SK-N-SH (cell line): ENCODE data around the gene ACIN1. TPM values are rescaled to one million over a fixed set of nuclear protein-coding genes. Genes with fewer than 3 reads are reported as not detected.

Source experiments
- CTCF ChIA-PET: fragments of 300-600, 350-600 bp; formaldehyde crosslinking; extraction: SDS; loops from one replicate; lab custom pipeline; 2021; lab: Yijun Ruan, JAX
- POLR2A ChIA-PET: fragments of 350-600 bp; sonication (Branson Sonifier 250); formaldehyde crosslinking; extraction: SDS; loops from one replicate; lab custom pipeline; 2020; ENCODE audit warnings: antibody characterized with exemption, inconsistent platforms; lab: Yijun Ruan, JAX
- DNase-seq: peaks from one replicate; pipeline ENCODE4 v3.0.0; 2012
- H2AFZ ChIP-seq: fragments of 200-600 bp; sonication (generic); 2 replicates; pipeline ENCODE4 v1.8.1; 2016; ENCODE audit warnings: antibody characterized with exemption, mild to moderate bottlenecking, low read depth
- H3F3A ChIP-seq: fragments of 200-600 bp; sonication (generic); replicated peaks from 2 replicates; pipeline ENCODE3; 2016; ENCODE audit warnings: antibody characterized with exemption, mild to moderate bottlenecking; ENCODE audit not compliant: insufficient read depth
- H3K27ac ChIP-seq, 2 experiments: fragments of 200-500 bp in 1 of 2; fragments of 200-600 bp in 1 of 2; sonication (Bioruptor generic) in 1 of 2; sonication (generic), shearing (Covaris generic) in 1 of 2; 2 replicates each; pipeline versions ENCODE4 v1.5.1 to v1.6.1; 2014 to 2016; ENCODE audit warnings: low read depth in 2 of 2, inconsistent platforms in 1 of 2, low read length in 1 of 2, mild to moderate bottlenecking in 1 of 2, mixed read lengths in 1 of 2
- H3K27me3 ChIP-seq: fragments of 200-600 bp; sonication (generic), shearing (Covaris generic); 2 replicates; pipeline ENCODE4 v1.6.1; 2016; ENCODE audit warnings: mixed run types; ENCODE audit not compliant: insufficient read depth
- H3K36me3 ChIP-seq, 2 experiments: fragments of 200-500 bp in 1 of 2; fragments of 200-600 bp in 1 of 2; sonication (Bioruptor generic) in 1 of 2; sonication (generic) in 1 of 2; replicated peaks in 1 of 2; 2 replicates each; pipeline versions ENCODE3 to v1.5.1; 2014 to 2016; ENCODE audit warnings: low read length in 1 of 2, mild to moderate bottlenecking in 1 of 2; ENCODE audit not compliant: insufficient read depth in 2 of 2, control insufficient read depth in 1 of 2
- H3K4me1 ChIP-seq, 2 experiments: fragments of 200-500 bp in 1 of 2; fragments of 200-600 bp in 1 of 2; sonication (Bioruptor generic) in 1 of 2; sonication (generic), shearing (Covaris generic) in 1 of 2; 2 replicates each; pipeline versions ENCODE4 v1.5.1 to v1.6.1; 2014 to 2016; ENCODE audit warnings: low read depth in 1 of 2, low read length in 1 of 2, mixed run types in 1 of 2; ENCODE audit not compliant: insufficient read depth in 2 of 2, control insufficient read depth in 1 of 2
- H3K4me2 ChIP-seq: fragments of 200-600 bp; sonication (generic), shearing (Covaris generic); 2 replicates; pipeline ENCODE4 v1.6.1; 2017; ENCODE audit warnings: mixed run types
- H3K4me3 ChIP-seq, 2 experiments: fragments of 200-500 bp in 1 of 2; fragments of 200-600 bp in 1 of 2; sonication (Bioruptor generic) in 1 of 2; sonication (generic), shearing (Covaris generic) in 1 of 2; 2 replicates each; pipeline versions ENCODE4 v1.5.1 to v1.8.1; 2014 to 2016; ENCODE audit warnings: low read depth in 2 of 2, inconsistent platforms in 1 of 2, low read length in 1 of 2, mild to moderate bottlenecking in 1 of 2, mixed read lengths in 1 of 2, moderate library complexity in 1 of 2
- H3K79me2 ChIP-seq: fragments of 200-600 bp; sonication (generic); 2 replicates; pipeline ENCODE4 v1.8.1; 2017; ENCODE audit warnings: mild to moderate bottlenecking; ENCODE audit not compliant: insufficient read depth
- H3K9ac ChIP-seq: fragments of 200-600 bp; sonication (generic); 2 replicates; pipeline ENCODE4 v1.6.1; 2017; ENCODE audit warnings: mixed run types
- H3K9me2 ChIP-seq: fragments of 200-600 bp; sonication (generic); 2 replicates; pipeline ENCODE4 v1.6.1; 2017; ENCODE audit warnings: mixed run types
- H3K9me3 ChIP-seq: fragments of 200-600 bp; sonication (generic); 2 replicates; pipeline ENCODE4 v1.6.1; 2017; ENCODE audit warnings: mixed run types, mild to moderate bottlenecking, moderate library complexity
- H4K20me1 ChIP-seq: fragments of 200-600 bp; sonication (generic); 2 replicates; pipeline ENCODE4 v1.6.1; 2017; ENCODE audit warnings: mild to moderate bottlenecking, mixed run types; ENCODE audit not compliant: insufficient read depth
- EZH2phosphoT487 ChIP-seq: fragments of 200-600 bp; sonication (generic); IDR thresholded peaks from 2 replicates; pipeline ENCODE4 v1.6.1; 2017; ENCODE audit warnings: low read depth, mixed run types, mild to moderate bottlenecking, antibody characterized with exemption, moderate library complexity, borderline replicate concordance
- FOSL2 ChIP-seq: IDR thresholded peaks from 2 replicates; pipeline ENCODE4 v1.4.0; 2012; ENCODE audit warnings: low read depth, mild to moderate bottlenecking, moderate library complexity, borderline replicate concordance
- JUND ChIP-seq: IDR thresholded peaks from 2 replicates; pipeline ENCODE4 v1.4.0; 2012
- MEF2A ChIP-seq: IDR thresholded peaks from 2 replicates; pipeline ENCODE4 v1.4.0; 2012; ENCODE audit warnings: low read depth, borderline replicate concordance
- MXI1 ChIP-seq: IDR thresholded peaks from 2 replicates; pipeline ENCODE4 v1.6.1; 2012; ENCODE audit warnings: mild to moderate bottlenecking, low read depth, low read length, improper control_type of control experiment
- NFIC ChIP-seq: IDR thresholded peaks from 2 replicates; pipeline ENCODE4 v1.4.0; 2012; ENCODE audit warnings: borderline replicate concordance
- NRF1 ChIP-seq: IDR thresholded peaks from 2 replicates; pipeline ENCODE4 v1.6.1; 2012; ENCODE audit warnings: low read depth, mild to moderate bottlenecking, low read length
- RXRA ChIP-seq: IDR thresholded peaks from 2 replicates; pipeline ENCODE4 v1.4.0; 2012; ENCODE audit warnings: low read depth, mild to moderate bottlenecking, borderline replicate concordance
- USF2 ChIP-seq: fragments of 150-350 bp; IDR thresholded peaks from 2 replicates; pipeline ENCODE4 v1.6.1; 2017; ENCODE audit warnings: antibody characterized with exemption, low read length, low read depth, borderline replicate concordance
- YY1 ChIP-seq: IDR thresholded peaks from 2 replicates; pipeline ENCODE4 v1.4.0; 2012; ENCODE audit warnings: low read depth, mild to moderate bottlenecking
- polyA plus RNA-seq, 3 experiments: library from polyadenylated mRNA; depleted of rRNA; stranded (reverse); fragments of >200 nt; gene quantifications; 2 replicates each; pipeline ENCODE4 v1.2.3, GENCODE V29; 2012
- TF ChIP-seq, protein P1 (sequence below): IDR thresholded peaks from 2 replicates; pipeline ENCODE4; 2012
- TF ChIP-seq, protein P2 (sequence below): IDR thresholded peaks from 2 replicates; pipeline ENCODE4 v1.4.0; 2012; ENCODE audit warnings: low read depth, borderline replicate concordance
- TF ChIP-seq, protein P3 (sequence below): IDR thresholded peaks from 2 replicates; pipeline ENCODE4 v1.6.1; 2012; ENCODE audit warnings: mild to moderate bottlenecking, low read depth, low read length, moderate library complexity

ACIN1 gene
- polyA plus RNA-seq, 1 of the 3 experiments (the other 2 are of a cell fraction), result 159 TPM

DNA sequence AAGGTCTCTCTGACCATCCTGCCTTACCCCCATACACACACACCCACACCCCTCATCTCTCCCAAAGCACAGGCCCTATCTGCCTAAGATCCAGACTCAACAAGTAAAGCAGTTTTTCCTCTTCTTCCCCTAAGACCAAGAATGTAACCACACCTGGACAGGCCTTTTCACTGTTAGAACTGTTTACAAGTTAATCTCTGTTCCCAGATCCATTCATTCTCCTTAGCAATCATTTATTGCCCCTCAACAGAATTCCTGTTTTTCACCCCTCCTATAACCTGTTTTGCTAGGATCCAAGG lies 11.8 kb upstream of the ACIN1 start:
- Histone ChIP-seq H3K27me3 (peaks cover 11% of the 10 kb centered on the region; the same call in 1 of the 2 replicates), H3K4me1 (no peaks in the 10 kb centered on the region), H3K4me3 (no peak overlapping the region), H3K27ac (no peak overlapping the region), H3K36me3 (no peaks in the 10 kb centered on the region), H3K9ac (no peak overlapping the region), H3F3A (no peaks in the 10 kb centered on the region), H3K79me2 (no peaks in the 10 kb centered on the region), H3K9me3 (no peaks in the 10 kb centered on the region), H2AFZ (no peak overlapping the region), H3K9me2 (no peaks in the 10 kb centered on the region), H4K20me1 (no peaks in the 10 kb centered on the region), H3K4me2 (no peak overlapping the region)
- ChIA-PET CTCF (no interaction called here), POLR2A (no interaction called here)
- DNase-seq, result no peak
- TF ChIP-seq JUND (no peak), FOSL2 (no peak), MEF2A (no peak), EZH2phosphoT487 (no peak), RXRA (no peak), USF2 (no peak), NRF1 (no peak), YY1 (no peak), MXI1 (no peak), NFIC (no peak)
- TF ChIP-seq, protein P1, sequence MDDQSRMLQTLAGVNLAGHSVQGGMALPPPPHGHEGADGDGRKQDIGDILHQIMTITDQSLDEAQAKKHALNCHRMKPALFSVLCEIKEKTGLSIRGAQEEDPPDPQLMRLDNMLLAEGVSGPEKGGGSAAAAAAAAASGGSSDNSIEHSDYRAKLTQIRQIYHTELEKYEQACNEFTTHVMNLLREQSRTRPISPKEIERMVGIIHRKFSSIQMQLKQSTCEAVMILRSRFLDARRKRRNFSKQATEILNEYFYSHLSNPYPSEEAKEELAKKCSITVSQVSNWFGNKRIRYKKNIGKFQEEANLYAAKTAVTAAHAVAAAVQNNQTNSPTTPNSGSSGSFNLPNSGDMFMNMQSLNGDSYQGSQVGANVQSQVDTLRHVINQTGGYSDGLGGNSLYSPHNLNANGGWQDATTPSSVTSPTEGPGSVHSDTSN, result no peak
- TF ChIP-seq, protein P2, sequence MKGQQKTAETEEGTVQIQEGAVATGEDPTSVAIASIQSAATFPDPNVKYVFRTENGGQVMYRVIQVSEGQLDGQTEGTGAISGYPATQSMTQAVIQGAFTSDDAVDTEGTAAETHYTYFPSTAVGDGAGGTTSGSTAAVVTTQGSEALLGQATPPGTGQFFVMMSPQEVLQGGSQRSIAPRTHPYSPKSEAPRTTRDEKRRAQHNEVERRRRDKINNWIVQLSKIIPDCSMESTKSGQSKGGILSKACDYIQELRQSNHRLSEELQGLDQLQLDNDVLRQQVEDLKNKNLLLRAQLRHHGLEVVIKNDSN, result no peak
- TF ChIP-seq, protein P3, sequence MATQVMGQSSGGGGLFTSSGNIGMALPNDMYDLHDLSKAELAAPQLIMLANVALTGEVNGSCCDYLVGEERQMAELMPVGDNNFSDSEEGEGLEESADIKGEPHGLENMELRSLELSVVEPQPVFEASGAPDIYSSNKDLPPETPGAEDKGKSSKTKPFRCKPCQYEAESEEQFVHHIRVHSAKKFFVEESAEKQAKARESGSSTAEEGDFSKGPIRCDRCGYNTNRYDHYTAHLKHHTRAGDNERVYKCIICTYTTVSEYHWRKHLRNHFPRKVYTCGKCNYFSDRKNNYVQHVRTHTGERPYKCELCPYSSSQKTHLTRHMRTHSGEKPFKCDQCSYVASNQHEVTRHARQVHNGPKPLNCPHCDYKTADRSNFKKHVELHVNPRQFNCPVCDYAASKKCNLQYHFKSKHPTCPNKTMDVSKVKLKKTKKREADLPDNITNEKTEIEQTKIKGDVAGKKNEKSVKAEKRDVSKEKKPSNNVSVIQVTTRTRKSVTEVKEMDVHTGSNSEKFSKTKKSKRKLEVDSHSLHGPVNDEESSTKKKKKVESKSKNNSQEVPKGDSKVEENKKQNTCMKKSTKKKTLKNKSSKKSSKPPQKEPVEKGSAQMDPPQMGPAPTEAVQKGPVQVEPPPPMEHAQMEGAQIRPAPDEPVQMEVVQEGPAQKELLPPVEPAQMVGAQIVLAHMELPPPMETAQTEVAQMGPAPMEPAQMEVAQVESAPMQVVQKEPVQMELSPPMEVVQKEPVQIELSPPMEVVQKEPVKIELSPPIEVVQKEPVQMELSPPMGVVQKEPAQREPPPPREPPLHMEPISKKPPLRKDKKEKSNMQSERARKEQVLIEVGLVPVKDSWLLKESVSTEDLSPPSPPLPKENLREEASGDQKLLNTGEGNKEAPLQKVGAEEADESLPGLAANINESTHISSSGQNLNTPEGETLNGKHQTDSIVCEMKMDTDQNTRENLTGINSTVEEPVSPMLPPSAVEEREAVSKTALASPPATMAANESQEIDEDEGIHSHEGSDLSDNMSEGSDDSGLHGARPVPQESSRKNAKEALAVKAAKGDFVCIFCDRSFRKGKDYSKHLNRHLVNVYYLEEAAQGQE, result no peak
- TF ChIP-seq, all 33 proteins: peak for 0
